Measurements from ENCODE around the gene ARPP21. TPM values are rescaled to one million over a fixed set of nuclear protein-coding genes. Genes with fewer than 3 reads are reported as not detected.

ARPP21 gene
- total and polyA plus RNA-seq, 8 donors: 0.26 to 0.31 TPM; not detected in 6

DNA sequence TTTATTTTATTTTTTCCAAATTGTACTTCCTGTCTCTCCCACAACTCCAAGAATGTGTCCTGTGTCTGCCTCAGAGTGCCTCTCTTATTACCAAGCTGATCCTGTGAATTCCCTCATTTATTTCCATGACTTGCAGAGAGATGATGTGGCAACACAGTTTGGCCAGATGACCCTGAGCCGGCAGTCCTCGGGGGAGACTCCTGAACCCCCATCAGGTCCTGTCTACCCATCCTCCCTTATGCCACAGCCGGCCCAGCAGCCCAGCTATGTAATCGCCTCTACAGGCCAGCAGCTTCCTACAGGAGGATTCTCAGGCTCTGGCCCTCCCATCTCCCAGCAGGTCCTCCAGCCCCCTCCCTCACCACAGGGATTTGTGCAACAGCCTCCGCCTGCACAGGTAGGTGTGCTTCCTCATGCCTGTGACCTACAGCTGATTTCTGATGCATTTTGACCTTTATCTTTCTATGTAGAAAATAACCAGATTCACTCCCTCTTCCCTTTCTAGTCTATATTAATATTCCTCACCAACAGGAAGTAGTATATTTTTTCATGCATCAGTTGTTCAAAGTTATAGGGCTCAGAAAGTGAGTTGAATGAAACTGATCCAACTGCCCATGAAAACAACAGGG lies 100.0 kb downstream of the ARPP21 start:
- 17 to 36% methylated on average over 5 of the region's 5 CpGs for WGBS, 2 donors

DNA sequence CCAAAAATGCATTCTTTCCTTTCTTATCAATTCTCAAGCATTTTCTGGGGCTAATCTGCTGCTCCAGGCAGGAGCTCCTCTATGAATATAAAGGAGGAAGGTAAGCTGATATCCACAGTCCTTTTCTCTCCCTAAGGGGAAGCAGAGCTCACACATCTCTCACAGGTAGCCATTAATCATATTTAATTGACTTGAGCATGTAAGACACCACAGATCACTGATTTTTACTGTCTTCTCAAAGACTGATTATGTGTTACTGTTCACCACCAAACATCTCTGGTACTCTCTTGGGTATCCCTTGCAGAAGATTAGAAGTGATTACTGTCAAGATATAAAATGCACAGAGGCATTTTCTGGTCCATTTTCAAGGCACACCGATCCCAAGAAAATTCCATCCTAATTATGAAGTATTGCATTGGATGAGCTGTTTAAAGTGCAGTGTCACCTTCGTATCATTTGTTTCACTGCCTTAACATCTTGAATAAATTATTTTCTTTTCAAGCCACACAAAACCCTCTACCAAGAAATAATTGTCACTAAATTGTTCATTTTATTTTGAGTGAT lies 100.7 kb downstream of the ARPP21 start:
- no peak for DNase-seq
- H3K27ac ChIP-seq: no peak overlapping the region
- no peaks in the 10 kb centered on the region for H3K27me3 ChIP-seq
- WGBS, 2 donors: 59 to 80% methylated on average over 2 of the region's 2 CpGs
- TF ChIP-seq, protein P1, sequence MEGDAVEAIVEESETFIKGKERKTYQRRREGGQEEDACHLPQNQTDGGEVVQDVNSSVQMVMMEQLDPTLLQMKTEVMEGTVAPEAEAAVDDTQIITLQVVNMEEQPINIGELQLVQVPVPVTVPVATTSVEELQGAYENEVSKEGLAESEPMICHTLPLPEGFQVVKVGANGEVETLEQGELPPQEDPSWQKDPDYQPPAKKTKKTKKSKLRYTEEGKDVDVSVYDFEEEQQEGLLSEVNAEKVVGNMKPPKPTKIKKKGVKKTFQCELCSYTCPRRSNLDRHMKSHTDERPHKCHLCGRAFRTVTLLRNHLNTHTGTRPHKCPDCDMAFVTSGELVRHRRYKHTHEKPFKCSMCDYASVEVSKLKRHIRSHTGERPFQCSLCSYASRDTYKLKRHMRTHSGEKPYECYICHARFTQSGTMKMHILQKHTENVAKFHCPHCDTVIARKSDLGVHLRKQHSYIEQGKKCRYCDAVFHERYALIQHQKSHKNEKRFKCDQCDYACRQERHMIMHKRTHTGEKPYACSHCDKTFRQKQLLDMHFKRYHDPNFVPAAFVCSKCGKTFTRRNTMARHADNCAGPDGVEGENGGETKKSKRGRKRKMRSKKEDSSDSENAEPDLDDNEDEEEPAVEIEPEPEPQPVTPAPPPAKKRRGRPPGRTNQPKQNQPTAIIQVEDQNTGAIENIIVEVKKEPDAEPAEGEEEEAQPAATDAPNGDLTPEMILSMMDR (IDR thresholded peaks at IDR 0.05): no peak
- H3K4me1 ChIP-seq: no peaks in the 10 kb centered on the region
- FAIRE-seq: no peak
- no peaks in the 10 kb centered on the region for H3K9me3 ChIP-seq
- intact Hi-C loops (cut with DNase I): no loop called here
- no peak overlapping the region for H3K4me3 ChIP-seq
- no peaks in the 10 kb centered on the region for H3K36me3 ChIP-seq
- no peak for ATAC-seq

More for the DNA sequence above, 100.0 kb downstream of the ARPP21 start:
- Histone ChIP-seq H3K27me3 (no peaks in the 10 kb centered on the region), H3K36me3 (no peaks in the 10 kb centered on the region), H3K4me1 (no peaks in the 10 kb centered on the region), H3K4me3 (no peak overlapping the region), H3K9me3 (no peaks in the 10 kb centered on the region), H3K27ac (no peak overlapping the region)
- ATAC-seq (no peak), DNase-seq (peak in 1 of 6 donors; percentile 31), FAIRE-seq (no peak)
- intact Hi-C loops (cut with DNase I): no loop called here
- TF ChIP-seq, protein P1 (IDR thresholded peaks at IDR 0.05): no peak

DNA sequence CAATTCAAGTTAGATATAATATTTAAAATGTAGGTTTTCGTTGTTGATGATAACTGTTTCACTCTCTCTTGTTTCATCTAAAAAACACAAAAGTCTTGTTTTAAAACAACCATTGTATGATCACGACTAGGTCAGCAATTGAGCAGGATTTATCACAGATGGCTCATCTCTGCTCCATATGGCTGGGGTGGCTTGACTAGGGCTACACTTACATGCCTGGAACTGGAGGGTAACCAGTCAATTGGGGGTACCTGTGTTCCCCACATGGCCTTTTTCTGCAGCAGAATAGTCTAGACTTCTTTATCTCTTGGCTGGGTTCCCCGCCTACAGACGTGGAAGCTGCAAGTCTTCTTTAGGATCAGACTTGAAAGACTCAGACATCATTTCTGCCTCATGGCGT lies 103.9 kb downstream of the ARPP21 start:
- FAIRE-seq: no peak
- 59 to 77% methylated on average over 5 of the region's 5 CpGs for WGBS, 2 donors
- TF ChIP-seq, protein P1 (IDR thresholded peaks at IDR 0.05): no peak

DNA sequence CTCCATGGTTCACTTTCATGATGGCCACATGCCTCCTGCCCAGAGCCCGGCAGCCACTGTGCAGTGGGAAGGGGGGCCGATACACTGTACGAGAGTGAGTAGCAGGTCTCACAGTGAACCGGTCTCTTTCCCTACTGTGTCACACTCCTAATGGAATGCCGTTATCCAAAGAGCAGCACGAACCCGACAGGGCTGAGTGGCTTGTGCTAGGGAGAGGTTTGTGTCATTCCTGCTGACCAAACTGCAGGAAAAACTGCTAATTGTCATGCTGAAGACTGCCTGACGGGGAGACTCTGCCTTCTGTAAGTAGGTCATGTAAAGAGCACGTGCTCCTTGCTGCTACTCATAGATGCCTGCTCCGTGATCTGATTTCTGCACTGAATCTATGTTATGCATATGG lies 105.1 kb downstream of the ARPP21 start:
- Histone ChIP-seq H3K36me3 (no peaks in the 10 kb centered on the region), H3K9me3 (no peaks in the 10 kb centered on the region), H3K4me1 (no peaks in the 10 kb centered on the region), H3K4me3 (no peak overlapping the region), H3K27me3 (peaks cover 0 to 4% (median 0%) of the 10 kb centered on the region in 4 donors), H3K27ac (no peak overlapping the region)
- 22 to 30% methylated on average over 10 of the region's 10 CpGs for WGBS, 2 donors
- ATAC-seq (peak in 1 of 4 donors; percentile 16), FAIRE-seq (no peak), DNase-seq (no peak)
- intact Hi-C loops (cut with DNase I): no loop called here
- TF ChIP-seq, protein P1 (IDR thresholded peaks at IDR 0.05): no peak

More for the DNA sequence above, 103.9 kb downstream of the ARPP21 start:
- ATAC-seq: no peak
- H3K36me3 ChIP-seq: no peaks in the 10 kb centered on the region
- H3K9me3 ChIP-seq: no peaks in the 10 kb centered on the region
- intact Hi-C loops (cut with DNase I): no loop called here
- H3K27ac ChIP-seq: no peak overlapping the region
- DNase-seq: no peak
- peaks cover 0 to 4% (median 0%) of the 10 kb centered on the region in 4 donors for H3K27me3 ChIP-seq
- H3K4me3 ChIP-seq: no peak overlapping the region
- no peaks in the 10 kb centered on the region for H3K4me1 ChIP-seq

DNA sequence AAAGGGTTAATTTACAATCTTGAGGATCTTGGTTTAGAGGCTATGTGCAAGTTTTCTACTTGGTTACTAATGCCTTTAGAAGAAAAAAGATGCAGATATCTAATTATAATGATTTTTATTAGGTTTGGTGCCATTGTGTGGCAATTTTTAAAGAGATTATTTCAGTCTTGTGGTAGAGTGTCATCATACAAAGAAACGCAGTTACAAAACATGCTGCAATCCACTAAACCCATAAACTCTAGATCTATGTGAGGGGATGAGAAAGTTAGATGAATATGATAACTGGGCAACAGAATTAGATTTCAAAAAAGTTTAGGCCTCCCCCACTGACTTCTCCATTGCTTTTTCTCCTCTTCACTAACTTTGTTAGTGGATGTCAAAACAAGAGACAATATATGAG lies 106.0 kb downstream of the ARPP21 start:
- Histone ChIP-seq H3K4me3 (no peak overlapping the region), H3K9me3 (no peaks in the 10 kb centered on the region), H3K27ac (no peak overlapping the region), H3K36me3 (no peaks in the 10 kb centered on the region), H3K4me1 (no peaks in the 10 kb centered on the region), H3K27me3 (peaks cover 0 to 4% (median 0%) of the 10 kb centered on the region in 4 donors)
- WGBS, 2 donors: 58 to 64% methylated on average over 1 of the region's 1 CpG
- DNase-seq (no peak), FAIRE-seq (no peak), ATAC-seq (no peak)
- TF ChIP-seq, protein P1 (IDR thresholded peaks at IDR 0.05): no peak
- intact Hi-C loops (cut with DNase I): no loop called here
